Renal cortex interstitium (tissue), 11 donors: Measurements from ENCODE around the gene NKX2-3. TPM values are rescaled to one million over a fixed set of nuclear protein-coding genes. Genes with fewer than 3 reads are reported as not detected.

Source experiments
- DNase-seq, 11 donors: peaks; one replicate each; pipeline ENCODE4 v3.0.0-alpha.2; 2013; ENCODE audit warnings: low read depth in 9 of 11, low spot score in 4 of 11; ENCODE audit errors: extremely low read depth in 1 of 11
- polyA plus RNA-seq, 3 donors: library from polyadenylated mRNA; unstranded; fragments of 120-200 nt; gene quantifications; one replicate each; pipeline ENCODE4 v1.2.1, GENCODE V29; 2013; ENCODE audit not compliant: insufficient read length in 3 of 3

Gene NKX2-3
- polyA plus RNA-seq, 3 donors, result 0.08 TPM; not detected in 2

- DNase-seq, result no peak
Measured at GRCh38 chr10:99524736-99525380, 7.9 kb upstream of the NKX2-3 start.

GRCh38 chr10:99525897-99526296 is 6.8 kb upstream of the NKX2-3 start:
- no peak for DNase-seq

DNA sequence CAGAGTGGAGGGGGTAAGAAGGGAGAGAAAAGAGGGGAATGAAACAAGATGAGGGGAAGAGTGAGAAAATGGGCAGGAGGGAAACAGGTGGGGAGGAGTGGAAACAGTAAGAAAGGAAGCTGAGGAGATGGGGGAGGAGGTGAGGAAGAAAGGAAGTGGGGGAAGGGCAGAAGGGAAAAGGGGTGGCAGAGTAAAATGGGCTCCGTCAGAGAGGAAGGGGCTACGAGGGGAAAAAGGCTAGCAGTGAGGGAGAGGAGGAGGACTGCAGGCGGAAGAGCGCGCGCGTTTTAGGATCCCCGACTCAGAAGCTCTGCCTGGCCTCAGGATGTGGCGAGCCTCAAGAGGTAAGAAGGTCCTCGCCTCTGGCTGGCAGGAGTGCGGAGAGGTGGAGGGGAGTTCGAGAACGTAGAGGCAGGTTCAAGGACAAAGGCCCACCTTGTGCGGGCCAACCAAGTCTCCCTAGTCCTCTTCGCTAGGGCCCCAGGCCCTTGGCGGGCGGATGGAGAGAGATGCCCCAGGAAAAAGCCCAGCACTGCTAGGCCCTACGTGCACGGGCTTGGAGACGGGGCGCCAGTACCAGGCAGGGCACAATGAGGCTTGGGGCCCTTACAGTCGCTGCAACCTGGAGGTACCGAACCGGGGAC is 5.8 kb upstream of the NKX2-3 start:
- DNase-seq, result no peak

GRCh38 chr10:99527526-99528493 is 4.9 kb upstream of the NKX2-3 start:
- DNase-seq, result no peak

DNA sequence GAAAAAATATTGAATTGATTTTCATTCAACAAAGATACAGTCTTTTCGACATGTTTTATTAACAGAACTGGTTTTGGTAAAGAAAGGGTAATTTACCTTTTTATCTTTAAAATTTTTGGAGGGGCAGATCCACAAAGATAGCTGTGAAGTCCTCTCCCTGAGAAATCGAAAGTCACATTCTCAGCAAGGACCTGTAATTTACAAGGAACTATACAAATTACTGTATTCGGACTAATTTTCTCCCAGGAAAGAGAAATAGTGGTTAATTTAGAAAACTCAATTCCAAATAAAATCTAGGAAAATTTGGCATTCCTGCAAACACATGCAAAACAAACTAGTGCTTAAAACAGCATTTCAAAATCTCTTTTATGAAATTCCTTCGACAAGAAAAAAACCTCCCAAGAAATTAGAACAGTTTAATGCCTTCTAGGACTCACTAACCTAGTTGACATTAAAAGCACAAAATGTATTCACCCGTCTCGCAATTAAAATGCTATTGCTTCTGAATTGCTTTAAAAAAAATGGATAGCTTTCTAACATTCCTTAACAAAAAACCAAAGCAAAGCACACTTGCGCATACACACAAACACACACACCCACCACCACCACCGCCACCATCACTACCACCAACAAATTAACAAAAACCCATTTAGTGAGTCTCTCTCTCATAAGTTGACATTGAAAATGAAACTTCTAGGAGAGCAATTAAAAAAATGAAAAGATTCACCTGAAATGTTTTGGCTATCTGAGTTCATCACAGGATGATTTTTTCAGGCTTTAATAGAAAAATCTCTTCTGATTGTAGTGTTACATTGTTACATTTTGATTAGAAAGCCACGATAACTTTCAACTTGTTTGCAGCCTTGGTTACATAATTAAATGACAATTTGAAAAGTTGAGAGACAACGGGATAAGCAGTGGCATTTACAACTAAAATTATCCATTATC is 4.0 kb upstream of the NKX2-3 start:
- no peak for DNase-seq

DNA sequence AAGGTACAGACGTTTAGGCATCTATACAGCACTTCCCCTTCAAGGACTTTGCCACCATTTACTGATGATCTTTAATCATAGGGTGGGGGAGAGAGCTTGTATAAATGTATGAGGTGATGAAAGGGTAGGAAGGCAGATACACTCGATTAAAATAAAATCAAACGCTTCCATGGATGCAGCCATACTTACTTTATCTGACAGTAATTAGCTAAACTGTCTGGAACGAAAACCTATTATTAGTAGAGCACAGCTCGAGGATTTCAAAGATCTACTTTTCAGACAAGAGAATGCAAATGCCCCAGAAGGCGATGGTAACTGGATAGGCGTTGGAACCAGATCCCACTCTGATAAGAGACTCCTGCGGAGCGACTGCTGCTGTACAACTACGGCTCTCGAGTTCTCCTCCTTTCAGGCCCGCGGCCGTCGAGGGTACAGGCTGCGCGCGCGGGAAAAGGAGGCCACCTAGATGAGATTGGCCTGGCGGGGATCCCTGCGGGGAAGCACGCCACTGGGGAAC is 3.1 kb upstream of the NKX2-3 start:
- no peak for DNase-seq

- no peak for DNase-seq
Measured at GRCh38 chr10:99530108-99531025, 2.4 kb upstream of the NKX2-3 start.

DNA sequence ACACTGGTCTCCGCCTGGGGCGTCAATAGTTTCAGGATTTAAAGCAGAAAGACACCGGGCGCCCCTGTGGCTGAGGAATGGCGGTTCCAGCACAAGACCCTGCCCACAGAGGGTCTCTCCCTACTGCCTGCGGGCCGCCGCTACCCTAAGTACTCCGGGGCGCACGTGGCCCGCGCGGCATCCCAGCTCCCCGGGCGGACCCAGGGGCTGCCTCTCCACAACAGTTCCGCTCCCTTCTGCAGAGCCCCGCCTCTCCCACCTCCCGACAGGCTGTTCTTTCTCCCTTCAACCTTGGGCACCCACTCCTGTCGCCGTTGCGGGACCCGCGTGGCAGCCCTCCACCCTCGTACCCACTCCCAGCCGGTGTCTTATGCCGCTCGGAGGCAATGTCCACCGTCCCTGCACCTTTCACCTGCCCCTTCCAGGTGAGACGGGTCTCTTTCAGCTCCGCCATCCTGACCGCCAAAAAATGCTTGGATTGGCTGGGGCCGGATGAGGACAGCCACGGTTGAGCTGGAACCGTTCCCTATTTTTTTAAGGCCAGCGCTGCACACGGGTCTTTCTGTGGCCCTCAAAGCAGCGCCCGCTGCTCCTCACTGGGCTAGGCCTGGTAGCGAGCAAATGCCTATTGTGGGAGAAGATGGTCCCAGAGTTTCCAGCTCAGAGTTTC is 1.6 kb upstream of the NKX2-3 start:
- no peak for DNase-seq

DNA sequence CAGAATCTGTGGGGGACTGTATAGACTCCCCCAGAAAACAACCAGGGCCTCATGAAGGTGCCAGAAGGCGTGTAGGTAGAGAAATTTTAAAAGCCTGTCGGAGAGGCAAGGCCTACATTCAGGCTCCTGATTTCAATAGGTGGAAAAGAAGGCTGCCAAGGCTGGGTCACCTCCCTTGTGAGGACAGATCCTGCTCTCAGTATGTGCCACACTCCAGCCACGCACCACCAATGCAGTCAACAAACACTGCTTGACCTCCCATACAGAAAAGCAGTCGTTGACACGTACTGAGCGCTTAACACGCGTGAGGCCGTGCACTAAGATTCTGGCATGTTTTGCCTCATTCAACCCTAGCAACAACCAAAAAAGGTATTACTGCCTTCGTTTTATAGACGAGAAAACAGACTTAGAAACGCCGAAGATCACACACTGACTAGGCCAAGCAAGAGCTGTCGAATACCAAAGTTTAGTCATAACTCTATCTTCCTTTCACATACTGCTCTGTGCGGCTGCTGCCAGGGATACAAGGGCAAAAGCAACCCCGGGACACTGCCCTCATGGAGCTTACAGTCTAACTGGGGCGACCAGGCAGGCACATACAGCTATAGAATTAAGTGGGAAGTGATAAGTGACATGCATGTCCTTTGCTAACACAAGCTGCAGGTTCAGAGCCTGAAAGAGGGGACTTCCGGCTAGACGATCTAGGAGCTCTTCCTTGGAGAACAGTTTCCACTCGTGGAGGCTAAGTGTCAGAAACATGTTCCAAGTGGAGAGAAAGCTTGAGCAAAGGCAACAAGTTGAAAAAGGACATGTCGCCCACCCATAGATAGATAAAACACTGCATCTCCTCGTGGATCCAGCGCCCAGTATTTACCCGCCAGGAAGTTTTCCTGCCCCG is 797 bp upstream of the NKX2-3 start:
- DNase-seq, result no peak

GRCh38 chr10:99533496-99534449 is 1.0 kb downstream of the NKX2-3 start:
- DNase-seq, result no peak

DNA sequence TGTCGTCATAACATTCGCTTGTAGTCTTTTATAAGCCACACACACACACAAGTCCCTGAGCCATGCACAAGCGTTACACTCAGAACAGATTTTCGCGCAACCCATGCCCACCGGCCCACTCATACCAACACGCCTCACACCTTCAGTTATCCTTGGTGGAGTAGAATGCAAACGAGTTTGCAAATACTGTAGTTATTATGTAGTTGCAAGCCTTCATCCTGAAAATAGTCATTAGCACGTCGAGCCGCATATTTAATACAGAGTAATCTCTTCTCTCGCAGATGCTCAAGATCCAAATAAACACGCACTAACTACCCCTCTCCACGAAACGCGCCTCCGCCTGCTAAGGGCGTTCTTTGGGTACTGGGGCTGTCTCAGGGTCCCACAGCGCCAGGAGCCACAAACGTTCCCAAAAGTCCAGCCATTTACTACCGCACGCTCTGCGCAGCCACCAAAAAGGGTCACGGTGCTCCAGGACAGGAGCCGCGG is 1.8 kb downstream of the NKX2-3 start:
- no peak for DNase-seq

GRCh38 chr10:99534939-99535763 is 2.4 kb downstream of the NKX2-3 start:
- no peak for DNase-seq

GRCh38 chr10:99535764-99536337 is 3.1 kb downstream of the NKX2-3 start:
- no peak for DNase-seq
